IMR-90 (cell line): ENCODE measurements around the gene CA5B. TPM values are rescaled to one million over a fixed set of nuclear protein-coding genes. Genes with fewer than 3 reads are reported as not detected.

Experiments
- ATAC-seq: fragments of 200-7000 bp; cut with Tn5 transposase; 2 replicates; pipeline ENCODE4 v1.9.1; 2020; ENCODE audit warnings: low read depth, mild to moderate bottlenecking, moderate library complexity
- BruUV-seq: library from RNA; stranded (reverse); fragments of 400-500 nt; replicated peaks from 2 replicates; lab custom pipeline; 2021; lab: Mats Ljungman, UMichigan
- CTCF ChIA-PET: fragments of 300-600 bp; formaldehyde crosslinking; extraction: SDS; loops from one replicate; lab custom pipeline; 2021; ENCODE audit warnings: antibody characterized with exemption; lab: Yijun Ruan, JAX
- POLR2A ChIA-PET: fragments of 300-600 bp; sonication (Branson Sonifier 250); formaldehyde crosslinking; loops from one replicate; lab custom pipeline; 2022; ENCODE audit warnings: antibody characterized with exemption; ENCODE audit not compliant: unreplicated experiment; lab: Charles Lee
- DNase-seq: peaks from one replicate; pipeline ENCODE4 v3.0.0; 2013
- H2AFZ ChIP-seq: replicated peaks from 2 replicates; pipeline ENCODE3; 2013; ENCODE audit warnings: low read length, mild to moderate bottlenecking; ENCODE audit not compliant: poor library complexity
- H2AK5ac ChIP-seq: 2 replicates; pipeline ENCODE4 v1.6.1; 2013; ENCODE audit warnings: low read depth, low read length, inconsistent platforms
- H2AK9ac ChIP-seq: replicated peaks from 2 replicates; pipeline ENCODE3; 2013; ENCODE audit warnings: mild to moderate bottlenecking, low read depth, low read length, moderate library complexity; ENCODE audit not compliant: poor library complexity
- H2BK120ac ChIP-seq: 2 replicates; pipeline ENCODE4 v1.6.1; 2013; ENCODE audit warnings: low read depth, low read length, inconsistent platforms
- H2BK15ac ChIP-seq: 3 replicates; pipeline ENCODE4 v1.6.1; 2013; ENCODE audit warnings: low read depth, low read length, inconsistent platforms
- H2BK20ac ChIP-seq: 2 replicates; pipeline ENCODE4 v1.6.1; 2013; ENCODE audit warnings: low read depth, mild to moderate bottlenecking, inconsistent platforms, low read length, moderate library complexity
- H2BK5ac ChIP-seq: 2 replicates; pipeline ENCODE4 v1.6.1; 2013; ENCODE audit warnings: mild to moderate bottlenecking, low read depth, low read length, inconsistent platforms; ENCODE audit not compliant: poor library complexity, severe bottlenecking
- H3K14ac ChIP-seq: replicated peaks from 2 replicates; pipeline ENCODE4 v1.6.1; 2013; ENCODE audit warnings: low read depth, low read length, inconsistent platforms
- H3K18ac ChIP-seq: 2 replicates; pipeline ENCODE4 v1.6.1; 2013; ENCODE audit warnings: low read depth, low read length, control low read depth
- H3K23ac ChIP-seq: 2 replicates; pipeline ENCODE4 v1.6.1; 2013; ENCODE audit warnings: low read depth, low read length, inconsistent platforms
- H3K27ac ChIP-seq: 2 replicates; pipeline ENCODE4 v1.5.1; 2013; ENCODE audit warnings: mild to moderate bottlenecking, control low read depth, low read length; ENCODE audit not compliant: insufficient read depth
- H3K27me3 ChIP-seq: 2 replicates; pipeline ENCODE4 v1.6.1; 2013; ENCODE audit warnings: low read length; ENCODE audit not compliant: control insufficient read depth, insufficient read depth
- H3K36me3 ChIP-seq: 2 replicates; pipeline ENCODE4 v1.6.1; 2013; ENCODE audit warnings: low read length, mixed read lengths; ENCODE audit not compliant: control insufficient read depth, insufficient read depth
- H3K4ac ChIP-seq: 2 replicates; pipeline ENCODE4 v1.6.1; 2013; ENCODE audit warnings: low read depth, low read length, inconsistent platforms
- H3K4me1 ChIP-seq: 2 replicates; pipeline ENCODE4 v1.6.1; 2013; ENCODE audit warnings: low read length, mixed read lengths; ENCODE audit not compliant: control insufficient read depth, insufficient read depth
- H3K4me2 ChIP-seq: 2 replicates; pipeline ENCODE4 v1.6.1; 2013; ENCODE audit warnings: low read depth, mild to moderate bottlenecking, control low read depth, low read length, moderate library complexity
- H3K4me3 ChIP-seq: 2 replicates; pipeline ENCODE4 v1.5.1; 2013; ENCODE audit warnings: low read depth, mild to moderate bottlenecking, control low read depth, low read length, moderate library complexity; ENCODE audit not compliant: insufficient read depth
- H3K56ac ChIP-seq: 2 replicates; pipeline ENCODE4 v1.6.1; 2013; ENCODE audit warnings: low read length, inconsistent platforms; ENCODE audit not compliant: insufficient read depth; ENCODE audit errors: extremely low read depth
- H3K79me1 ChIP-seq, 2 experiments: 2 replicates each; pipeline ENCODE4 v1.6.1; 2013; ENCODE audit warnings: low read length in 2 of 2, inconsistent platforms in 1 of 2, low read depth in 1 of 2
- H3K9ac ChIP-seq: 2 replicates; pipeline ENCODE4 v1.6.1; 2013; ENCODE audit warnings: low read depth, low read length, control low read depth
- H3K9me1 ChIP-seq: 2 replicates; pipeline ENCODE4 v1.6.1; 2013; ENCODE audit warnings: low read length, inconsistent platforms; ENCODE audit not compliant: insufficient read depth
- H3K9me3 ChIP-seq: 2 replicates; pipeline ENCODE4 v1.6.1; 2013; ENCODE audit warnings: low read length; ENCODE audit not compliant: control insufficient read depth, insufficient read depth
- H4K20me1 ChIP-seq: 2 replicates; pipeline ENCODE4 v1.6.1; 2013; ENCODE audit warnings: low read length, inconsistent platforms; ENCODE audit not compliant: insufficient read depth
- H4K5ac ChIP-seq: 2 replicates; pipeline ENCODE4 v1.6.1; 2013; ENCODE audit warnings: mild to moderate bottlenecking, low read depth, low read length, control low read depth
- H4K8ac ChIP-seq, 2 experiments: 2 replicates each; pipeline ENCODE4 v1.6.1; 2013; ENCODE audit warnings: low read depth in 2 of 2, low read length in 2 of 2, control low read depth in 1 of 2, inconsistent platforms in 1 of 2
- H4K91ac ChIP-seq: 2 replicates; pipeline ENCODE4 v1.6.1; 2013; ENCODE audit warnings: low read depth, low read length, inconsistent platforms; ENCODE audit not compliant: insufficient read depth
- BHLHE40 ChIP-seq: fragments of 150-350 bp; IDR thresholded peaks from 2 replicates; pipeline ENCODE4 v1.6.1; 2016; ENCODE audit warnings: mild to moderate bottlenecking, low read depth, low read length
- CTCF ChIP-seq: conservative IDR thresholded peaks from 2 replicates; pipeline ENCODE4 v1.5.1; 2012; ENCODE audit warnings: mild to moderate bottlenecking, low read depth, low read length, improper control_type of control experiment
- MAZ ChIP-seq: IDR thresholded peaks from 2 replicates; pipeline ENCODE4 v1.6.1; 2012; ENCODE audit warnings: low read depth, mild to moderate bottlenecking, low read length, improper control_type of control experiment, moderate library complexity, borderline replicate concordance
- MXI1 ChIP-seq: IDR thresholded peaks from 2 replicates; pipeline ENCODE4 v1.6.1; 2012; ENCODE audit warnings: low read depth, mild to moderate bottlenecking, low read length, moderate library complexity, borderline replicate concordance
- POLR2A ChIP-seq: IDR thresholded peaks from 2 replicates; pipeline ENCODE4 v1.6.1; 2012; ENCODE audit warnings: mild to moderate bottlenecking, low read depth, low read length
- RFX5 ChIP-seq: IDR thresholded peaks from 2 replicates; pipeline ENCODE4 v1.8.0; 2012; ENCODE audit warnings: low read depth, mild to moderate bottlenecking, low read length, moderate library complexity
- USF2 ChIP-seq: fragments of 150-350 bp; IDR thresholded peaks from 2 replicates; pipeline ENCODE4 v1.6.1; 2017; ENCODE audit warnings: mild to moderate bottlenecking, antibody characterized with exemption, low read length, low read depth
- WGBS, 2 experiments: methylation state at CpG; one replicate each; pipeline versions ENCODE4 v1.1.5 to v1.1.7; 2013; ENCODE audit warnings: missing lambda C conversion rate in 2 of 2; ENCODE audit not compliant: insufficient read length in 1 of 2; ENCODE audit errors: extremely low coverage in 2 of 2; 5-methylcytosine and 5-hydroxymethylcytosine counted together
- dilution Hi-C: fragments of 300-500 bp; cut with HindIII; formaldehyde crosslinking; loops from one replicate; pipeline ENCODE4 v1.14.3; 2018; ENCODE audit warnings: low sequenced_read_pairs; ENCODE audit not compliant: unreplicated experiment
- in situ Hi-C: fragments of 300-500 bp; cut with MboI; formaldehyde crosslinking; loops from 3 replicates; pipeline ENCODE4 v1.14.3; 2019; ENCODE audit warnings: low sequenced_read_pairs, inconsistent platforms, mixed read lengths
- intact Hi-C: fragments of 100-400 bp; cut with micrococcal nuclease; formaldehyde crosslinking; loops from 2 replicates; pipeline ENCODE4 v1.10.0; 2022
- polyA plus RNA-seq, 3 experiments: library from polyadenylated mRNA; depleted of rRNA; stranded (reverse); fragments of >200 nt; gene quantifications; 2 replicates each; pipeline ENCODE4 v1.2.3, GENCODE V29; 2012; ENCODE audit warnings: low replicate concordance in 1 of 3
- total RNA-seq: library from RNA; depleted of rRNA; stranded (reverse); fragments of >200 nt; gene quantifications from 2 replicates; pipeline ENCODE4 v1.2.3, GENCODE V29; 2012

The CA5B gene
- total and polyA plus RNA-seq, 2 of the 4 experiments (the other 2 are of a cell fraction): 3.5 to 5.4 TPM

GRCh38 chrX:15789979-15790768 is 52.1 kb downstream of the CA5B start, which contains the start of gene ZRSR2:
Gene ZRSR2 (plus strand): TSS chrX:15790484. CDS start chrX:15790496, 12 bp downstream.
- H4K5ac ChIP-seq: peak within 1 kb of the TSS; percentile 56
- H3K4me2 ChIP-seq: peak within 1 kb of the TSS; percentile 89
- no peak within 1 kb of the TSS for H2BK20ac ChIP-seq
- H4K91ac ChIP-seq: peak within 1 kb of the TSS; percentile 67
- peaks cover 0 to 8% of the 10 kb centered on the region in 2 experiments for H3K79me1 ChIP-seq
- no peaks in the 10 kb centered on the region for H4K20me1 ChIP-seq
- H3K23ac ChIP-seq: peak within 1 kb of the TSS; percentile 81
- H2BK120ac ChIP-seq: peak within 1 kb of the TSS; percentile 58
- DNase-seq (peak; percentile 78), ATAC-seq (peak; percentile 99)
- H3K9me3 ChIP-seq: no peaks in the 10 kb centered on the region
- intact Hi-C loops (loop anchor here (2.0 kb wide), 2 partner anchors 65 to 103 kb away; partner anchors contain the start of gene AP1S2), dilution Hi-C loops (no loop called here), in situ Hi-C loops (no loop called here)
- H3K18ac ChIP-seq: peak within 1 kb of the TSS; percentile 45
- ChIA-PET CTCF (interaction anchor here (1.1 kb wide), 1 partner anchor 28 kb away, joined by 3 read pairs; no protein-coding TSS in a partner anchor), POLR2A (interaction anchor here (0.6 kb wide), 2 partner anchors 11 to 18 kb away, joined by 3 read pairs; no protein-coding TSS in a partner anchor)
- peak within 1 kb of the TSS; percentile 99 for H2AFZ ChIP-seq
- no TSS peak for BruUV-seq
- peak within 1 kb of the TSS; percentile 61 for H3K27ac ChIP-seq
- no peaks in the 10 kb centered on the region for H3K27me3 ChIP-seq
- H3K9ac ChIP-seq: peak within 1 kb of the TSS; percentile 88
- peak within 1 kb of the TSS; percentile 77 for H3K4me3 ChIP-seq
- H3K4ac ChIP-seq: peak within 1 kb of the TSS; percentile 82
- peak within 1 kb of the TSS; percentile 69 for H2BK5ac ChIP-seq
- peak within 1 kb of the TSS; percentile 30; the same call in 1 of the 2 replicates for H2AK5ac ChIP-seq
- H2BK15ac ChIP-seq: no peak within 1 kb of the TSS
- H3K36me3 ChIP-seq: no peaks in the 10 kb centered on the region
- WGBS, 2 experiments: 2% methylated on average over 34 of the region's 55 CpGs; no CpG with 5 or more reads in 1 of the 2 experiments
- TF ChIP-seq MAZ: no peak; the same call in 1 of the 2 replicates
- TF ChIP-seq BHLHE40: peak; percentile 11; the same call in 1 of the 2 replicates
- TF ChIP-seq MXI1: 0 out of 2 replicates have a peak, but pooled peaks have one; percentile 13
- no peak for TF ChIP-seq CTCF
- TF ChIP-seq POLR2A: peak; percentile 41; the same call in 1 of the 2 replicates
- no peak for TF ChIP-seq RFX5
- no peak for TF ChIP-seq USF2
- H3K9me1 ChIP-seq: no peaks in the 10 kb centered on the region
- H3K56ac ChIP-seq: peak within 1 kb of the TSS; percentile 95
- H2AK9ac ChIP-seq: peak within 1 kb of the TSS; percentile 96
- H3K4me1 ChIP-seq: no peaks in the 10 kb centered on the region; the same call in 1 of the 2 replicates
- H4K8ac ChIP-seq: peak within 1 kb of the TSS; percentile 89 to 90
- H3K14ac ChIP-seq: peak within 1 kb of the TSS; percentile 95
